ENCODE measurements around the gene LANCL3.

DNA sequence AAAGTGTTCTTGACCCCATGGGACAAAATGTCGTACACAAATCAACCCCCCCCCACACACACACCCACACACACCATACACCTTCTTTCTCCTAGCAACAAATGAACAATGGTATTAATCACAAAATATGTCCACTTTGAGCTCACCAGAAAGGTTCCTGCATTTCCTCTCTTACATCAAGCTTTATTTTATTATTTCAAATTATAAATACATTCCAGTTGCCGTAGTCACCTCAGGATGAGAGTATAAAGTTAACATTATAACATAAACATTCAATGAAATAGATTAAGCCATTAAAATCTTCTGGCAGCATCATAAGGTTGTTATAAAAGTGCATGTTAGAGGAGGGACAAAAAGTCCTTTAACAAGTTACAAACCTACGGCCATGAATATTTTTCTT is 121.5 kb downstream of the LANCL3 start:
- TF ChIP-seq, protein P1, sequence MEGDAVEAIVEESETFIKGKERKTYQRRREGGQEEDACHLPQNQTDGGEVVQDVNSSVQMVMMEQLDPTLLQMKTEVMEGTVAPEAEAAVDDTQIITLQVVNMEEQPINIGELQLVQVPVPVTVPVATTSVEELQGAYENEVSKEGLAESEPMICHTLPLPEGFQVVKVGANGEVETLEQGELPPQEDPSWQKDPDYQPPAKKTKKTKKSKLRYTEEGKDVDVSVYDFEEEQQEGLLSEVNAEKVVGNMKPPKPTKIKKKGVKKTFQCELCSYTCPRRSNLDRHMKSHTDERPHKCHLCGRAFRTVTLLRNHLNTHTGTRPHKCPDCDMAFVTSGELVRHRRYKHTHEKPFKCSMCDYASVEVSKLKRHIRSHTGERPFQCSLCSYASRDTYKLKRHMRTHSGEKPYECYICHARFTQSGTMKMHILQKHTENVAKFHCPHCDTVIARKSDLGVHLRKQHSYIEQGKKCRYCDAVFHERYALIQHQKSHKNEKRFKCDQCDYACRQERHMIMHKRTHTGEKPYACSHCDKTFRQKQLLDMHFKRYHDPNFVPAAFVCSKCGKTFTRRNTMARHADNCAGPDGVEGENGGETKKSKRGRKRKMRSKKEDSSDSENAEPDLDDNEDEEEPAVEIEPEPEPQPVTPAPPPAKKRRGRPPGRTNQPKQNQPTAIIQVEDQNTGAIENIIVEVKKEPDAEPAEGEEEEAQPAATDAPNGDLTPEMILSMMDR (IDR thresholded peaks at IDR 0.05), result no peak
- no peak for TF ChIP-seq POLR2A (IDR thresholded peaks at IDR 0.05)
